Femur (tissue), 1 donor: Measurements from ENCODE around the gene REXO5.
"Not testable (repeated sequence)": the region's sequence is repeated elsewhere in the genome, so short reads cannot be mapped to it uniquely, and the experiment has no call there.

Experiments
- DNase-seq: peaks from one replicate; pipeline ENCODE4 v3.0.0-alpha.2; 2017

The REXO5 gene

DNA sequence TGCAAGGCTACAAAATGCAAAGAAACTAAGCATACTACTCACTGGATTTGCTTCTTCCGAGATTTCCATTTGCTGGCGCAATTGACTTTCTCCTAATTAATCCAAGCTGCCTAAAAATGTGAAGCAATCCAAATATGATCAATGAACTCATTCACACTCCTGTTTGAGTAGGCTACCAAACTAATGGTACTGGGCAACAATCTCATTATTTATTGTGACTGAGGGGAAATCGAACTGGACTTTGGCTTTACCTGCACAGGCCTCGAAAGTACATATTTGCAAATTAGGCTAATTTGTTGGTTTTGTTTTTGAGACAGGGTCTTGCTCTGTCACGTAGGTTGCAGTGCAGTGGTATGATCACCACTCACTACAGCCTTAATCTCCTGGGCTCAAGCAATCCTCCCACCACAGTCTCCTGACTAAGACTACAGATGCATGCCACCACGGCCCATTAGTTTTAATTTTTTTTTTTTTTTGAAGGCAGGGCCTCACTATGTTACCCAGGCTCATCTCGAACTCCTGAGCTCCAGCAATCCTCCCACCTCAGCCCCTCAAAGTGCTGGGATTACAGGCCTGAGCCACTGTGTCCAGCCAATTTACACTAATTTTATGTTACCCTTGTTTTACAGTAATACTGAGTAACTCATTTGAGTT is 2.6 kb upstream of the REXO5 start:
- DNase-seq = no peak

- DNase-seq = not testable (repeated sequence)
Measured at GRCh38 chr16:20805684-20806167, 601 bp upstream of the REXO5 start.

DNA sequence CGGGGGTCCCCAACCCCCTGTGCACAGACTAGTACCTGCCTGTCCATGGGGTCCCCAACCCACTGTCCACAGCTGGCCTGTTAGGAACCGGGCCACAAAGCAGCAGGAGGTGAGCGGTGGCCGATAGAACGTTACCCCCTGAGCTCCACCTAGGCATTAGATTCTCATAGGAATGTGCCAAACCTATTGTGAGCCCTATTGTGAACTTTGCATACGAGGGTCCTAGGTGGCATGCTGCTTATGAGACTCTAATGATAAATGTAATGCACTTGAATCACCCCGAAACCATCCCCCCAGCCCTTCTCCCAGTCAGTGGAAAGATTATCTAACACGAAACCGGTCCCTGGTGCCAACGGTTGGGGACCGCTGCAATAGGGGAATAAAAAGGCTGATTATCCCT is 1.5 kb downstream of the REXO5 start:
- DNase-seq = no peak

GRCh38 chr16:20811889-20812439 is 5.6 kb downstream of the REXO5 start:
- no peak for DNase-seq

DNA sequence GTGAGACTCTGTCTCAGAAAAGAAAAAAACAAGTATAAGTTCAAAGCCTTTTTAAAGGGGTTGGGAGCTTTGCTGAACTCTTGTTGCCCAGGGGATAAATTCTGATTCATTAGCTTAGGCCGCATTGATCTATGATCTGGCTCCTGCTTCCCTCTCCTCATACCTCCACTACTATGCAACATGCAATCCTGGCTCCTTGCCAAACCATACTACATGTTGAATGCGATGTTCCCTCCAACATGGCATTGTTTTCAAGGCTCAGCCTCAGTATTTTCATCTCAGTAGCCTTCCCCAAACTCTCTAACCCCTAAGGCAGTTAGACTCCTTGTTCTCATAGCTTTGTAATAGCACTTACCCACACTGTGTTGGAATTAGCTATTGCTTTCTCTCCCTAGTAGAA is 6.2 kb downstream of the REXO5 start:
- no peak for DNase-seq

GRCh38 chr16:20814784-20815183 is 8.5 kb downstream of the REXO5 start:
- DNase-seq = no peak

DNA sequence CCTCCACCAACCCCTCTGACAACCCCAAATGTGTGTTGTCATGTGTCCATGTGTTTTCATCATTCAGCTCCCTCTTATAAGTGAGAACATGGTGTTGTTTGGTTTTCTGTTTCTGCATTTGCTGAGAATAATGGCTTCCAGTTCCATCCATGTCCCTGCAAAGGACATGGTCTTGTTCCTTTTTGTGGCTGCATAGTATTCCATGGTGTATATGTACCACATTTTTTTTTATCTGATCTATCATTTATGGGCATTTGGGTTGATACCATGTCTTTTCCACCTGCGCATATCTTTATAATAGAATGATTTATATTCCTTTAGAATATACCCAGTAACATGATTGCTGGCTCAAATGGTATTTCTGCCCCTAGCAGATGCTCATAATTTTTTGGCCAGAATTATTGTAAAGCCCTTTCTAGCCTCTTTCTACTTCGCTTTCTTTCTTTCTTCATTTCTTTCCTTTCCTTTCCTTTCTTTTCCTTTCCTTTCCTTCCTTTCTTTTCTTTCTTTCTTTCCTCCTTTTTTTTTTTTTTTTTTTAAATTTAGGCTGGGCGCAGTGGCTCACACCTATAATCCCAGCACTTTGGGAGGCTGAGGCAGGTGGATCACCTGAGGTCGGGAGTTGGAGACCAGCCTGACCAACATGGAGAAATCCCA is 12.7 kb downstream of the REXO5 start:
- DNase-seq = no peak

GRCh38 chr16:20821682-20822081 is 15.4 kb downstream of the REXO5 start:
- DNase-seq = no peak

GRCh38 chr16:20822521-20823325 is 16.4 kb downstream of the REXO5 start:
- no peak for DNase-seq

DNA sequence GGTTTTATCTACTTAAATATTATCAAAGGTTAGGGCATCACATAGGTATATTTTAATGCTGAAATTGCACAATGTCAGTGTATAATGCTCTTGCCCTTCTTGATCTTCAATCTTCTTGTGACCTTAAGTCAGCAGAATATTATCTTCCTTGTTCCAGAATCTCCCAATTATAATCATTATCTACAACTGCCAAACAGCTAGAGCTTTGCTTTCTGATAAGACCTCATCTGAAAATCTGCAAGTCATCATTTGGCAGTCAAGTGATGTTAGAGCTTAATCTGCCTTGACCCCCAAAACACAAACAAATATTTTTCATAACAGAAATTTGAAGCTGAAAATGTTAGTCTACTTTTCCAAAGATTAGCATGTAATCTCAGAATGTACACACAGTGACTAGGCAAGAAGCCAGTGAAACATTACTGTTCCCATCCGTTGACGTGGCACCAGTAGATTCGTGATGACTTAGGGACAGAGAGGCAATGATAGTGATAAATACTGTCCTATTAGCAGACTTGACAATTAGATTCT is 19.8 kb downstream of the REXO5 start:
- no peak for DNase-seq

DNA sequence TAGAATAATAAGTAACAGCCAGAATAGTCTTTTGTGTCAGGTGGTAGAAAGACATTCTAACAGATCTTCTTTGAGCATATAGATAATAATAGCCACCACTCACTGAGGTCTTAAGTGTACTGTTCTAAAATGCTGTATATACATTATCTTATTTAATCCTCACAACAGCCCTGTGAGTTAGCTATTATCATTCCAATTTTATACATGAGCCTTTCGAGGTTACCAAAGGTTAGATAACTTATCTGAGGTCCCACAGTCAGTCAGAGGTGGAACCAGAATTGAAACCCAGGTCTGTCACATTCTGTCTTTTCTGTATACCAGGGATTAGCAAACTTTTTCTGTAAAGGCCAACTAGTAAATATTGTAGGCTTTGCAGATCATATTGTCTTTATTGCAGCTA is 23.2 kb downstream of the REXO5 start:
- no peak for DNase-seq

- DNase-seq = no peak
Measured at GRCh38 chr16:20830372-20830771, 24.0 kb downstream of the REXO5 start.

- no peak for DNase-seq
Measured at GRCh38 chr16:20833086-20833485, 26.8 kb downstream of the REXO5 start.

- DNase-seq = no peak
Measured at GRCh38 chr16:20838240-20838639, 31.9 kb downstream of the REXO5 start.

- DNase-seq = no peak
Measured at GRCh38 chr16:20839504-20839903, 33.2 kb downstream of the REXO5 start.

GRCh38 chr16:20844054-20844453 is 37.7 kb downstream of the REXO5 start:
- no peak for DNase-seq

DNA sequence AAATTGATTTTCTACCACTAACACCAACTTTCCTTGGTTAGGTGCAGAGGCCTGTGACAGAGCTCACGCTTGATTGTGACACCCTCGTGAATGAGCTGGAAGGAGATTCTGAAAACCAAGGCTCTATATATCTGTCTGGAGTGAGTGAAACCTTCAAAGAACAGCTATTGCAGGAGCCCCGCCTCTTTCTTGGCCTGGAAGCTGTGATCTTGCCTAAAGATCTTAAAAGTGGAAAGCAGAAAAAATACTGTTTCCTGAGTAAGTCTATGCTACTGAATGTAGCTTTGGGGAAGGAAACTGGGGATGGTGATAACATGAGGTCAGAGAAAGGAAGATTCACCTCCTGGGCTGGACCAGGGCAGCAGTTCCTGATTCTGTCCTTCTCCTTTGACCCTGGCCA is 38.3 kb downstream of the REXO5 start:
- no peak for DNase-seq

GRCh38 chr16:20846030-20846429 is 39.7 kb downstream of the REXO5 start:
- no peak for DNase-seq

- DNase-seq = no peak
Measured at GRCh38 chr16:20846551-20846950, 40.2 kb downstream of the REXO5 start.

- DNase-seq = no peak
Measured at GRCh38 chr16:20847550-20847949, 41.2 kb downstream of the REXO5 start.

DNA sequence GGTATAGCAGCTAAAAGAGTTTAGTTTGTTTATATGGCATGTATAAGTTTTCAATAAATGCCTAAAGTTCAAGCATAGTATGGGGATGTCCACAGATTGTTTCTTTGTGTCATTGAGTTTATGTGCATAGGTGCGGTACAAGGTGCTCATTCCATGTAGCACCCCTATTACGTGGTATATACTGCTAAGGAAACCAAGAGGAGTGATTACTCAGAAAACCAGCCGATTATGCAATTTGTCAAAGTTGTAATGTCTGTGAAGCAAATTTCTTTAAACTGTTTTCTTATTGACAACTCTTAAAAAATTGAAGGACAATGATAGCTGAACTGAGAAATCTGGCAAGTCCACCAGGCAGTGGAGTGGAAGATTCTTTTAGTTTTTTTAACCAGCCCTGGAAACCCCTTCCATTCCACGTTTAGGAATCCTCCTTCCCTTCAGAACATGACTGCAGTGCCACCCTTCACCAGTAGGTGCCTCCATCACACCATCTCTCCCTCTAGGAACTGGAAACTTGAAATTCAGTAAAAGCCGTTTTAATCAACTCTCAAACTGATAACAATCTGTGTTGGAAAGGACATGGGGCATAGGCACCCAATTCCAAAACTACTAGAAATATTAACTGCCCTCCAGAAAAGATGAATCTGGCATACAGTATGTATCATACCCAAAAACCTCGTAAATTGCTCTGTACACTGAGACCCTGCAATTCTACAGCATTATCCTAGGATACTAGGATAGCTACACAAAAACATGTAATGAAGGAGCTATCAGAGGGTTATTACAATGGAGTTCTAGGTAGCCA is 43.5 kb downstream of the REXO5 start:
- peak; percentile 81 for DNase-seq

GRCh38 chr16:20850981-20851380 is 44.7 kb downstream of the REXO5 start:
- DNase-seq = no peak
